Measurements from ENCODE around the gene OSBPL9.

DNA sequence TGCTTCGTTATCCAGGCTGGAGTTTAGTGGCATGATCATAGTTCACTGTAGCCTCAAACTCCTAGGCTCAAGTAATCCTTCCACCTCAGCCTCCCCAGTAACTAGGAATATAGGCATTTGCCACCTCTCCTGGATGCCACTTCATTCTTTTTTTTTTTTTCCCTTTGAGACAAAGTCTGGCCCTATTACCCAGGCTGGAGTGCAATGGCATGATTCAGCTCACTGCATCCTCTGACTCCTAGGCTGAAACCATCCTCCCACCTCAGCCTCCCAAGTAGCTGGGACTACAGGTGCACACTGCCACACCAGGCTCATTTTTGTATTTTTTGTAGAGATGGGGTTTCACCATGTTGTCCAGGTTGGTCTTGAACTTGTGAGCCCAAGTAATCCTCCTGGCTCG is 19.3 kb downstream of the OSBPL9 start:
- TF ChIP-seq, protein P1, sequence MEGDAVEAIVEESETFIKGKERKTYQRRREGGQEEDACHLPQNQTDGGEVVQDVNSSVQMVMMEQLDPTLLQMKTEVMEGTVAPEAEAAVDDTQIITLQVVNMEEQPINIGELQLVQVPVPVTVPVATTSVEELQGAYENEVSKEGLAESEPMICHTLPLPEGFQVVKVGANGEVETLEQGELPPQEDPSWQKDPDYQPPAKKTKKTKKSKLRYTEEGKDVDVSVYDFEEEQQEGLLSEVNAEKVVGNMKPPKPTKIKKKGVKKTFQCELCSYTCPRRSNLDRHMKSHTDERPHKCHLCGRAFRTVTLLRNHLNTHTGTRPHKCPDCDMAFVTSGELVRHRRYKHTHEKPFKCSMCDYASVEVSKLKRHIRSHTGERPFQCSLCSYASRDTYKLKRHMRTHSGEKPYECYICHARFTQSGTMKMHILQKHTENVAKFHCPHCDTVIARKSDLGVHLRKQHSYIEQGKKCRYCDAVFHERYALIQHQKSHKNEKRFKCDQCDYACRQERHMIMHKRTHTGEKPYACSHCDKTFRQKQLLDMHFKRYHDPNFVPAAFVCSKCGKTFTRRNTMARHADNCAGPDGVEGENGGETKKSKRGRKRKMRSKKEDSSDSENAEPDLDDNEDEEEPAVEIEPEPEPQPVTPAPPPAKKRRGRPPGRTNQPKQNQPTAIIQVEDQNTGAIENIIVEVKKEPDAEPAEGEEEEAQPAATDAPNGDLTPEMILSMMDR (IDR thresholded peaks at IDR 0.05): no peak
- TF ChIP-seq POLR2A (IDR thresholded peaks at IDR 0.05): no peak
